Measurements from ENCODE around the gene LRFN2.

The LRFN2 gene

DNA sequence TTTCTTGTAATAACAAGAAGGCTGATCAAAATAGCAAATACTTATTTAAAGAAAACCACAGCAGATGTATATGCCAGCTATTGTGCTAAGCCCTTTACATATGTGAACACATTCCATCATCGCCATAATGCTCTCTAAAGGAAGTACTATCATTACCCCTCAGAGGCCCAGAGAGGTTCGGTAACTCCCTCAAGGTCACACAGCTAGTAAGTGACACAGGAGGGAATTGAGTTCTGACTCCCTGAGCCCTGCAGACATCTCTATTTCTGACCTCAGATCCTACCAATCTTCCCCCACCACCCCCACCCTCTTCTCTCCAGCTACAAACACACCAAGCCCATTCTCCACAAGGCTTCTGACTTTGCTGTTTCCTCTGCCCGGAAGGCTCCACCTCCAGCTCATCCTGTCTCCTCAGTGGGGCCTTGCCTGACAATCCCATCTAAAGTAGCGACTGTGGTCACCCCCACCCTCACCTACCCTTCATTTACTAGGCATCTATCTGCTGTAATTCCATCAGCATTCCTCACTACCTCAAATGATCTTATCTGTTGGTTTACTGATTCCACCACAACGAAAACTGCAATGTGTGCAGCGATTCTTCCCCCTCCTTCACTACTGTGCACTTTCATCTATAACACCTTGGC lies 234.5 kb downstream of the LRFN2 start:
- Histone ChIP-seq H3K4me3 (ENCODE audit: low read length) (no peak overlapping the region), H3K36me3 (ENCODE audit: insufficient read depth, low read length) (no peaks in the 10 kb centered on the region), H3K4me1 (ENCODE audit: insufficient read depth, low read length) (peaks cover 21% of the 10 kb centered on the region), H3K27ac (ENCODE audit: low read depth, low read length) (no peak overlapping the region), H3K9me3 (ENCODE audit: insufficient read depth, low read depth, low read length) (no peaks in the 10 kb centered on the region), H3K9ac (ENCODE audit: low read depth, low read length) (no peak overlapping the region), H3K27me3 (ENCODE audit: insufficient read depth, low read length) (no peaks in the 10 kb centered on the region)
- WGBS: 84% methylated on average over 6 of the region's 6 CpGs

DNA sequence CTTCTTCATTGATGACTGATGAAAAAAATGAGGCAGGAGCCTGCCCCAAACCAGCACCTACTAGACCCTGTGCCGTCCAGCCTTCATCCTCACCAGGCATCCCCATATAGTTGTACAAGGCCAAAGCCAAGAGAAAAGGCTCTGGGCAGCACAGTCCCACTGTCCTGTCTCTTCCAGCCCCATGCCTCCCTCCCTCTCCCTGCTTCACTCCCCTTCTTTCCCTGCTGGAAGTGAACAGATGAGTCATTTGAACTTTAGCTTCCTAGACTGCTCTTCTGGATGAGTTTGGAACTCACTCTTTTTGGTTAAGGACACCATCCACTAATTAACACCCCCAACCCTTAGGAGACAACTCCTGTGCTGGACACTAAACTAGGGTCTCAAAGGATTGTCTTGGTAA lies 235.2 kb downstream of the LRFN2 start:
- Histone ChIP-seq H3K9ac (ENCODE audit: low read depth, low read length) (no peak overlapping the region), H3K4me3 (ENCODE audit: low read length) (no peak overlapping the region), H3K27me3 (ENCODE audit: insufficient read depth, low read length) (no peaks in the 10 kb centered on the region), H3K27ac (ENCODE audit: low read depth, low read length) (no peak overlapping the region), H3K36me3 (ENCODE audit: insufficient read depth, low read length) (no peaks in the 10 kb centered on the region), H3K9me3 (ENCODE audit: insufficient read depth, low read depth, low read length) (no peaks in the 10 kb centered on the region), H3K4me1 (ENCODE audit: insufficient read depth, low read length) (peaks cover 27% of the 10 kb centered on the region)
- WGBS: 77% methylated on average over 1 of the region's 1 CpG

DNA sequence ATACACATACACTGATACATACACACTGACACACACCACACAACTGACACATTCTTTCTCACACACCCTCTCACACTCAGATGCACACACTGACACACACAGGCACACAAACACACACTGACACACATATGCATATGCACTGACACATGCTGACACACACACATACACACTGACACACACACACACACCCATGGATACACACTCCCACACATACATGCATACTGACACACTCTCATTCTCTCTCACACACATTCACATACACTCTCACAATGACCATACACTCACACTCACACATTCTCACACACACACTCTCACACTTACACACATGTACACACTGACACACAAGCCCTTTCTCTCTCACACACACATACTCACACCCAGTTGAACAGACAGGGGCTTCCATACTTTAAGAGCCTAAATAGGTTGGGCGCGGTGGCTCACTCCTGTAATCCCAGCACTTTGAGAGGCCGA lies 236.4 kb downstream of the LRFN2 start:
- Histone ChIP-seq H3K27me3 (ENCODE audit: insufficient read depth, low read length) (no peaks in the 10 kb centered on the region), H3K9me3 (ENCODE audit: insufficient read depth, low read depth, low read length) (no peaks in the 10 kb centered on the region), H3K9ac (ENCODE audit: low read depth, low read length) (no peak overlapping the region), H3K36me3 (ENCODE audit: insufficient read depth, low read length) (no peaks in the 10 kb centered on the region), H3K27ac (ENCODE audit: low read depth, low read length) (no peak overlapping the region), H3K4me3 (ENCODE audit: low read length) (no peak overlapping the region), H3K4me1 (ENCODE audit: insufficient read depth, low read length) (peaks cover 29% of the 10 kb centered on the region)
- WGBS: 93% methylated on average over 3 of the region's 3 CpGs

DNA sequence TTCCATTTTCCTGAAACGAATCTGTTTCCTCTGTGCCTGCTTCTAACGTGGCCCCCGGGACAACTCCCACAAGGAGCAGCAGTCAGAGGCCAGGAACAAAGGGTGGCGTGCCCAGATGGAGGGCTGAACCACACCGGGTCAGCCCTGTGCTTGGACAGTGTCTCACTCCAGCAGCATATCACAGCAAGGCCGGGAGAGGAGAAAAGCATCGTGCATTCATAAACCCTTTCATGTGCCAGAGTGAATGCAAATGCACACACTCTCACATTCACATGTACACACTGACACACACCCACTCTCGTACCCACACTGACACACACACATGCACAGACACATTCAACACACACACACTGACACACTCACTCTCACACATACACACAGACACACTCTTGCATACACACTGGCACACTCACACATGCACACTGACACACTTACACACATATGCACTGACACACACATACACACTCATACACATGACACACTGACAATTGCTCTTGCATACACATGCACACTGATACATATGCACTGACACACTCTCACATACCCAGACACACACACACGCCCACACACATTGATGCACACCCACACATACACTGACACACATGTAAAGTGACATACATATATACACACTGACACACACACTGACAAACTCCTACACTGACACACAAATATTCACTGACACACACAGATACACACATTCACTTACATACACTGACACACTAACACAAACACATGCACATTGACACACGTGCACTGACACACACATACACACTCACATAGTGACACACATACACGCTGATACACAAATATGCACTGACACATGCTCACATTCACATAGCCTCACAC lies 237.0 kb downstream of the LRFN2 start:
- Histone ChIP-seq H3K4me1 (ENCODE audit: insufficient read depth, low read length) (peaks cover 29% of the 10 kb centered on the region), H3K9me3 (ENCODE audit: insufficient read depth, low read depth, low read length) (no peaks in the 10 kb centered on the region), H3K27me3 (ENCODE audit: insufficient read depth, low read length) (no peaks in the 10 kb centered on the region), H3K4me3 (ENCODE audit: low read length) (no peak overlapping the region), H3K9ac (ENCODE audit: low read depth, low read length) (no peak overlapping the region), H3K27ac (ENCODE audit: low read depth, low read length) (no peak overlapping the region), H3K36me3 (ENCODE audit: insufficient read depth, low read length) (no peaks in the 10 kb centered on the region)
- WGBS: 81% methylated on average over 11 of the region's 11 CpGs

DNA sequence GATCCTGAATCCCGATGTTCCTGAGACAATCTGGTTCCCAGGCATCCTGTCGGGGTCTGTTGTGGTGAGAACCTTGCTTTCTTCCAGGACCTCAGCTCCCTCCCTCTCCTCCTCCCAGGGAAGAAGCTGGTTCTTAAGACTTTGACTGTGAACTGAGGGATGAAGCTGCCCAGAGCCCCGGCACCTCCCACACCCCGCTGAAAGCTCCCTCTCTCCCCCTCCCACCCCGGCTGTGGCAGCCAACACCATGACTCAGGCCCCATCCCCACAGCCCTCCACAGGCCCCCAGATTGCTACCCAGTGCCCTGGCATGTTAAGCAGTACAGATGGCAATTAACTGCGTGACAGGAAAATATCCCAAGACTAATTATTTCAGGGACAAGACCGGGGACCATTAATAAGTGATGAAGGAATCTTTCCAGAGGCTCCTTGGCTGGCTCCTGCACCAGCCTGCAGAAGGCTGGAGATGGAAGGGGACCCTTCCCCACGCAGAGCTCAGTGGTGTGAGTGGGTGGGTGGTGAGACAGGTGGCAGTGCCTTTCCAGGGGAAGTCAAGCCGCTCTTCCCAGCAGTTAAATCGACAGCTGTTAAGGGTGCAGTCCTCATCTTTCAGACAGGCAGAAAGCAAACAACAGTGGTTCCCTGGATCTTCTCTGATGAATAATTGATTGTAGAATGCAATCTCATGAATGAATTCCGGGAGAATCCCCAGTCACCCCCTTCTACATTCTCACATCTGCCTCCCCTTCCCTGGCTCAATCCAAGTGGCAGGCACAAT lies 237.9 kb downstream of the LRFN2 start:
- 59% methylated on average over 11 of the region's 11 CpGs for WGBS
- no peak overlapping the region for H3K4me3 ChIP-seq (ENCODE audit: low read length)

DNA sequence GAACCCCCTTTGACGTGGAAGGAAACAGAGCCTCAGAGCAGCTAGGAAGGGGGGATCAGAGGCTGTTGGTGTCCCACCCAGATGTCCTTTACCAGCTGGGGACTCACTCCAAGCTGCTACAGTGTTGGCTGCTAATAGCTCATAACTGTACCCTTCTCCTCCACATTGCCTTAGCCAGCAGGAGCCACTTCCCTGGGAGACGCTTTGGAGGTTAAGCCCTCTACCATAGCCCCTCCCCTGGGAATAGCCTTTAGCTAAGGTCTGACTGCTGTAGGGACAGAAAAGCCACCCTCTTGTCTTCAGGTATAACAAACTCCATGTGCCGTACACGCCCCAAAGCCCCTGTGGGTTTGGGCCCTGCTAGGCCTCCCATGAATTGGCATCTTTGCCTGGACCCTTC lies 238.6 kb downstream of the LRFN2 start:
- Histone ChIP-seq H3K27ac (ENCODE audit: low read depth, low read length) (no peak overlapping the region), H3K27me3 (ENCODE audit: insufficient read depth, low read length) (no peaks in the 10 kb centered on the region), H3K9me3 (ENCODE audit: insufficient read depth, low read depth, low read length) (no peaks in the 10 kb centered on the region), H3K4me3 (ENCODE audit: low read length) (no peak overlapping the region), H3K9ac (ENCODE audit: low read depth, low read length) (no peak overlapping the region), H3K4me1 (ENCODE audit: insufficient read depth, low read length) (peaks cover 38% of the 10 kb centered on the region), H3K36me3 (ENCODE audit: insufficient read depth, low read length) (no peaks in the 10 kb centered on the region)
- 80% methylated on average over 4 of the region's 4 CpGs for WGBS

More for the DNA sequence above, 237.9 kb downstream of the LRFN2 start:
- Histone ChIP-seq H3K27ac (ENCODE audit: low read depth, low read length) (no peak overlapping the region), H3K36me3 (ENCODE audit: insufficient read depth, low read length) (no peaks in the 10 kb centered on the region), H3K9ac (ENCODE audit: low read depth, low read length) (no peak overlapping the region), H3K4me1 (ENCODE audit: insufficient read depth, low read length) (peaks cover 32% of the 10 kb centered on the region), H3K9me3 (ENCODE audit: insufficient read depth, low read depth, low read length) (no peaks in the 10 kb centered on the region), H3K27me3 (ENCODE audit: insufficient read depth, low read length) (no peaks in the 10 kb centered on the region)

DNA sequence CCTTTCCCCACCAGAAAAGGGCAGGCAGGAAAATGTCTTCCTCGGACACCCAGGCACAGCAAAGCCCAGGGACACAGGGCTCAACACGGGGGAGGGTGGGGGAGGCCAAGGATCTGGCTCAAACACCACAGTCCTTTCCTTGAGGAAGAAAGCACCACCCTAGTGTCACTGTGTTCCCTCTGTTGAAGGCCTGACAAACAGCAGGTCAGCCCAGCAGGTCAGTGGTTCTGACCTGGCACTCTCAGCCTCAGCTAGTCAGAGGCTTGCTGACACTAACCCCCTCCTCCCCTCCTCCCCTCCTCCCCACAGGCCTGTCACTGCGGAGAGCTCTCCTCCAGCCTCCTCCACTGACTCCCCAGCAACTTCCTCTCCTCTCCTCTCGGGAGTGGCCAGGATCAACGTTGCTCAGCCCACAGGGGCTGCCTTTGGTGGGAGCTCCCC lies 239.6 kb downstream of the LRFN2 start:
- no peak overlapping the region for H3K9ac ChIP-seq (ENCODE audit: low read depth, low read length)
- H3K27ac ChIP-seq (ENCODE audit: low read depth, low read length): no peak overlapping the region; the same call in 1 of the 2 replicates
- H3K36me3 ChIP-seq (ENCODE audit: insufficient read depth, low read length): no peaks in the 10 kb centered on the region
- H3K27me3 ChIP-seq (ENCODE audit: insufficient read depth, low read length): no peaks in the 10 kb centered on the region
- 18% methylated on average over 5 of the region's 5 CpGs for WGBS
- peaks cover 48% of the 10 kb centered on the region for H3K4me1 ChIP-seq (ENCODE audit: insufficient read depth, low read length)
- no peak overlapping the region for H3K4me3 ChIP-seq (ENCODE audit: low read length)
- no peaks in the 10 kb centered on the region for H3K9me3 ChIP-seq (ENCODE audit: insufficient read depth, low read depth, low read length)

- Histone ChIP-seq H3K9me3 (ENCODE audit: insufficient read depth, low read depth, low read length) (no peaks in the 10 kb centered on the region), H3K27me3 (ENCODE audit: insufficient read depth, low read length) (no peaks in the 10 kb centered on the region), H3K27ac (ENCODE audit: low read depth, low read length) (no peak overlapping the region), H3K36me3 (ENCODE audit: insufficient read depth, low read length) (no peaks in the 10 kb centered on the region), H3K9ac (ENCODE audit: low read depth, low read length) (no peak overlapping the region), H3K4me3 (ENCODE audit: low read length) (no peak overlapping the region), H3K4me1 (ENCODE audit: insufficient read depth, low read length) (peaks cover 53% of the 10 kb centered on the region)
- WGBS: 89% methylated on average over 5 of the region's 6 CpGs
These were observed 240.9 kb downstream of the LRFN2 start for GRCh38 chr6:40346246-40346645.

DNA sequence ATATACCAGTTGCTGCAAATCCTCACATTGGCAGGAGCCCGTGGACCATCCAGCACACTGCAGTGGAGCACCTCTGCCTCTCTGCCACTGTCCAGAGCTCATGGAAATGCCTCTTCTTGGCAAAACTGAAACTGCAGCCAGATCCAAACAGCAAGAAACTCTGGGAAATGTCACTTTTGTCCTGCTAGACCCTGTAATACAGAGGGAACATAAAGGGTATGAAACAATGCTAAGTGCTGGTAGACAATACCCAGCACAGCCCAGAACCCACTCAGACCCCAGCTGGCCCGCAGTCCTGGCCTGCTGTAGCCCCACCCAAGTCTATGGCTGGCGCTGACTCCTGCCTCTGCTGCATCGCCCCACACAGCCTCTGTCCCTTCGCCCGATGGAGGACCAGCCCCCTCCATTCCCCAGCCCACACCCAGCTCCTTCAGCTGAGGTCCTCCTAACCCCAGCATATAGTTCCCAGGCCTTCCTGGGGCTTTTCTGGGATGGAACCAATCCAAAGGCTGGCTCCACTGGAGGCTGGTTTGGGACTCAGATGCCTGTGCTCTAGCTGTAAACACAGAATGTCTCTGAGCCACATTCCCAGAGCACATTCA lies 242.5 kb downstream of the LRFN2 start:
- whole genome bisulfite sequencing: 90% methylated on average over 6 of the region's 6 CpGs
- Histone ChIP-seq H3K27ac (ENCODE audit: low read depth, low read length) (no peak overlapping the region), H3K4me1 (ENCODE audit: insufficient read depth, low read length) (peaks cover 53% of the 10 kb centered on the region), H3K27me3 (ENCODE audit: insufficient read depth, low read length) (no peaks in the 10 kb centered on the region), H3K9ac (ENCODE audit: low read depth, low read length) (no peak overlapping the region), H3K36me3 (ENCODE audit: insufficient read depth, low read length) (no peaks in the 10 kb centered on the region), H3K9me3 (ENCODE audit: insufficient read depth, low read depth, low read length) (no peaks in the 10 kb centered on the region), H3K4me3 (ENCODE audit: low read length) (no peak overlapping the region)

DNA sequence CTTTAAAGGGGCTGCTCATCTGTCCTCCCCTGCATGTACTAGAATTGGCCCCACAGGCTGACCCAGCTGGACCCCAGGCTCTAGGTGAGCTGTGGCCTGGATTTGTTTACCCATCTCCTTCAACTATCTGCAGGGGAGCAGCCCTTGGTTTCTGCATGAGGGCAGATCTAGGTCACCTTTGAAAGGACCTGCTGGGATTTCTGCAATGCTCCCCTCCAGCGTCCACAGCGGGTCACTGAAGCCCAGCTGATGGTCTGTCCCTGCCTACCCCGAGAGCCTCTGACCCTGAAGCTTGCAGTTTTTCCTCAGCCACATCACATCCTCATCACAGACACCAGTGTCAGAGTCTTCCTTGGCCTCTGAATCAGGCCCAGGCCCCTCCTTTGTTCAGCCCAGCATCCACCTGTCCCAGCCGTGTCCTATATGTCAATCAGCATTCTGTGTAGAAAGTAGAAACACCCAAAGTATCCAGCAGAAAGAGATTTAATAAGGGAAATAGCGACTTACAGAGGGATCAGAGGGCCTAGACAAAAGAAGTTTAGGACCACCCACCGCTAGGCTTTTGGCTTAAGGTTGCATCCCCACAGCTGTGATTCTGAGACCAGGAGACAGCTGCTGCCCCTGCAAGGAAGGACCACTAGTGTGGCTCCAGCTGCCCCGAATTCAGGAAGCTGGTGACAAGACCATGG lies 243.1 kb downstream of the LRFN2 start:
- Histone ChIP-seq H3K4me1 (ENCODE audit: insufficient read depth, low read length) (peaks cover 48% of the 10 kb centered on the region), H3K27me3 (ENCODE audit: insufficient read depth, low read length) (no peaks in the 10 kb centered on the region), H3K36me3 (ENCODE audit: insufficient read depth, low read length) (no peaks in the 10 kb centered on the region), H3K9ac (ENCODE audit: low read depth, low read length) (no peak overlapping the region), H3K27ac (ENCODE audit: low read depth, low read length) (no peak overlapping the region), H3K4me3 (ENCODE audit: low read length) (no peak overlapping the region), H3K9me3 (ENCODE audit: insufficient read depth, low read depth, low read length) (no peaks in the 10 kb centered on the region)
- WGBS: 60% methylated on average over 7 of the region's 7 CpGs
